ENCODE results near the gene RNF114. TPM values are rescaled to one million over a fixed set of nuclear protein-coding genes. Genes with fewer than 3 reads are reported as not detected.

The RNF114 gene
- polyA plus RNA-seq, 1 of the 3 experiments (the other 2 are of a cell fraction) = 55.0 TPM

GRCh38 chr20:49984426-49985153 is 48.4 kb downstream of the RNF114 start:
- Histone ChIP-seq H2AFZ (ENCODE audit: low read depth) (no peak overlapping the region), H3K4me2 (peak overlapping the region; percentile 97), H3K9me2 (no peaks in the 10 kb centered on the region), H3K79me2 (ENCODE audit: insufficient read depth) (peaks cover 54% of the 10 kb centered on the region), H3K9me3 (no peaks in the 10 kb centered on the region), H3K4me1 (ENCODE audit: control insufficient read depth in 1 of 2, insufficient read depth in 2 of 2, low read depth in 1 of 2, low read length in 1 of 2) (peaks cover 27 to 57% of the 10 kb centered on the region in 2 experiments), H4K20me1 (ENCODE audit: insufficient read depth) (peaks cover 26% of the 10 kb centered on the region), H3K4me3 (ENCODE audit: low read depth in 2 of 2, low read length in 1 of 2) (peak overlapping the region; percentile 76 to 80), H3K36me3 (replicated peaks in 1 of 2; ENCODE audit: control insufficient read depth in 1 of 2, insufficient read depth in 2 of 2, low read length in 1 of 2) (peaks cover 3 to 6% of the 10 kb centered on the region in 2 experiments), H3K9ac (peak overlapping the region; percentile 91), H3F3A (replicated peaks; ENCODE audit: insufficient read depth) (peaks cover 36% of the 10 kb centered on the region), H3K27ac (ENCODE audit: low read depth in 2 of 2, low read length in 1 of 2) (peak overlapping the region; percentile 43 to 76), H3K27me3 (ENCODE audit: insufficient read depth) (no peaks in the 10 kb centered on the region)
- ChIA-PET POLR2A (interaction anchor here (0.7 to 4.2 kb wide), 7 partner anchors 10 to 85 kb away, joined by 3 to 27 read pairs (median 6); no protein-coding TSS in a partner anchor), CTCF (interaction anchor here (0.6 to 22.2 kb wide), 7 partner anchors 27 to 194 kb away, joined by 3 to 807 read pairs (median 3); no protein-coding TSS in a partner anchor)
- TF ChIP-seq RCOR1 (IDR thresholded peaks at IDR 0.05; ENCODE audit: low read length) (0 out of 2 replicates have a peak, but pooled peaks have one; percentile 17), NRF1 (IDR thresholded peaks at IDR 0.05; ENCODE audit: low read depth, low read length) (no peak)
- WGBS (ENCODE audit: low lambda C conversion rate) = 42% methylated on average over 13 of the region's 13 CpGs
- DNase-seq = no peak

GRCh38 chr20:49985157-49985556 is 49.0 kb downstream of the RNF114 start:
- peaks cover 3 to 6% of the 10 kb centered on the region in 2 experiments for H3K36me3 ChIP-seq (replicated peaks in 1 of 2; ENCODE audit: control insufficient read depth in 1 of 2, insufficient read depth in 2 of 2, low read length in 1 of 2)
- peak overlapping the region; percentile 91; the same call in 1 of the 2 replicates for H3K9ac ChIP-seq
- DNase-seq = no peak
- H3K9me2 ChIP-seq = no peaks in the 10 kb centered on the region
- peaks cover 32 to 62% of the 10 kb centered on the region in 2 experiments for H3K4me1 ChIP-seq (ENCODE audit: control insufficient read depth in 1 of 2, insufficient read depth in 2 of 2, low read depth in 1 of 2, low read length in 1 of 2)
- H3F3A ChIP-seq (replicated peaks; ENCODE audit: insufficient read depth) = peaks cover 39% of the 10 kb centered on the region
- TF ChIP-seq ELF1 (IDR thresholded peaks at IDR 0.05) = no peak
- no peak for TF ChIP-seq TCF12 (IDR thresholded peaks at IDR 0.05)
- no peak for TF ChIP-seq TEAD4 (IDR thresholded peaks at IDR 0.05; ENCODE audit: borderline replicate concordance, insufficient read depth)
- TF ChIP-seq FOXM1 (IDR thresholded peaks at IDR 0.05; ENCODE audit: low read depth) = no peak
- no peak for TF ChIP-seq MXI1 (IDR thresholded peaks at IDR 0.05; ENCODE audit: low read depth, low read length)
- TF ChIP-seq, protein P1, sequence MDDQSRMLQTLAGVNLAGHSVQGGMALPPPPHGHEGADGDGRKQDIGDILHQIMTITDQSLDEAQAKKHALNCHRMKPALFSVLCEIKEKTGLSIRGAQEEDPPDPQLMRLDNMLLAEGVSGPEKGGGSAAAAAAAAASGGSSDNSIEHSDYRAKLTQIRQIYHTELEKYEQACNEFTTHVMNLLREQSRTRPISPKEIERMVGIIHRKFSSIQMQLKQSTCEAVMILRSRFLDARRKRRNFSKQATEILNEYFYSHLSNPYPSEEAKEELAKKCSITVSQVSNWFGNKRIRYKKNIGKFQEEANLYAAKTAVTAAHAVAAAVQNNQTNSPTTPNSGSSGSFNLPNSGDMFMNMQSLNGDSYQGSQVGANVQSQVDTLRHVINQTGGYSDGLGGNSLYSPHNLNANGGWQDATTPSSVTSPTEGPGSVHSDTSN (IDR thresholded peaks at IDR 0.05) = no peak
- no peak for TF ChIP-seq USF2 (IDR thresholded peaks at IDR 0.05; ENCODE audit: borderline replicate concordance, low read depth, low read length)
- no peak for TF ChIP-seq SMC3 (IDR thresholded peaks at IDR 0.05; ENCODE audit: low read depth, low read length)
- TF ChIP-seq TAF1 (IDR thresholded peaks at IDR 0.05; ENCODE audit: borderline replicate concordance, low read depth, low read length) = no peak
- TF ChIP-seq NFIC (IDR thresholded peaks at IDR 0.05; ENCODE audit: borderline replicate concordance) = no peak
- TF ChIP-seq, protein P2, sequence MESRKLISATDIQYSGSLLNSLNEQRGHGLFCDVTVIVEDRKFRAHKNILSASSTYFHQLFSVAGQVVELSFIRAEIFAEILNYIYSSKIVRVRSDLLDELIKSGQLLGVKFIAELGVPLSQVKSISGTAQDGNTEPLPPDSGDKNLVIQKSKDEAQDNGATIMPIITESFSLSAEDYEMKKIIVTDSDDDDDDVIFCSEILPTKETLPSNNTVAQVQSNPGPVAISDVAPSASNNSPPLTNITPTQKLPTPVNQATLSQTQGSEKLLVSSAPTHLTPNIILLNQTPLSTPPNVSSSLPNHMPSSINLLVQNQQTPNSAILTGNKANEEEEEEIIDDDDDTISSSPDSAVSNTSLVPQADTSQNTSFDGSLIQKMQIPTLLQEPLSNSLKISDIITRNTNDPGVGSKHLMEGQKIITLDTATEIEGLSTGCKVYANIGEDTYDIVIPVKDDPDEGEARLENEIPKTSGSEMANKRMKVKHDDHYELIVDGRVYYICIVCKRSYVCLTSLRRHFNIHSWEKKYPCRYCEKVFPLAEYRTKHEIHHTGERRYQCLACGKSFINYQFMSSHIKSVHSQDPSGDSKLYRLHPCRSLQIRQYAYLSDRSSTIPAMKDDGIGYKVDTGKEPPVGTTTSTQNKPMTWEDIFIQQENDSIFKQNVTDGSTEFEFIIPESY (IDR thresholded peaks at IDR 0.05; ENCODE audit: borderline replicate concordance, low read depth) = no peak
- TF ChIP-seq GATA2 (CRISPR knock-in tag; IDR thresholded peaks at IDR 0.05) = no peak
- TF ChIP-seq YY1 (IDR thresholded peaks at IDR 0.05; ENCODE audit: low read depth) = no peak
- TF ChIP-seq MAX (IDR thresholded peaks at IDR 0.05; ENCODE audit: low read depth) = no peak
- TF ChIP-seq RCOR1 (IDR thresholded peaks at IDR 0.05; ENCODE audit: low read length) = no peak
- TF ChIP-seq EZH2phosphoT487 (IDR thresholded peaks at IDR 0.05; ENCODE audit: borderline replicate concordance, low read depth) = no peak
- no peak for TF ChIP-seq USF1 (IDR thresholded peaks at IDR 0.05; ENCODE audit: borderline replicate concordance, low read depth)
- no peak for TF ChIP-seq FOSL2 (IDR thresholded peaks at IDR 0.05; ENCODE audit: borderline replicate concordance, low read depth)
- no peak for TF ChIP-seq SIN3A (IDR thresholded peaks at IDR 0.05; ENCODE audit: borderline replicate concordance, low read depth, low read length)
- no peak for TF ChIP-seq RXRA (IDR thresholded peaks at IDR 0.05; ENCODE audit: borderline replicate concordance, low read depth)
- POLR2A ChIA-PET = interaction anchor here (0.7 to 4.2 kb wide), 3 partner anchors 55 to 85 kb away, joined by 3 to 27 read pairs (median 3); no protein-coding TSS in a partner anchor
- no peak overlapping the region for H2AFZ ChIP-seq (ENCODE audit: low read depth)
- peak overlapping the region; percentile 76 to 80 for H3K4me3 ChIP-seq (ENCODE audit: low read depth in 2 of 2, low read length in 1 of 2)
- peaks cover 26% of the 10 kb centered on the region for H4K20me1 ChIP-seq (ENCODE audit: insufficient read depth)
- WGBS (ENCODE audit: low lambda C conversion rate) = 54% methylated on average over 6 of the region's 6 CpGs
- peak overlapping the region; percentile 97 for H3K4me2 ChIP-seq
- no peaks in the 10 kb centered on the region for H3K27me3 ChIP-seq (ENCODE audit: insufficient read depth)
- peaks cover 54% of the 10 kb centered on the region for H3K79me2 ChIP-seq (ENCODE audit: insufficient read depth)
- no peaks in the 10 kb centered on the region for H3K9me3 ChIP-seq
- CTCF ChIA-PET = interaction anchor here (1.3 to 22.2 kb wide), 3 partner anchors 27 to 194 kb away, joined by 3 to 807 read pairs (median 10); no protein-coding TSS in a partner anchor
- H3K27ac ChIP-seq (ENCODE audit: low read depth in 2 of 2, low read length in 1 of 2) = peak overlapping the region in 1 of 2 experiments; percentile 50; a peak in 1 of 4 replicates
